ENCODE results near the gene CPED1. TPM values are rescaled to one million over a fixed set of nuclear protein-coding genes. Genes with fewer than 3 reads are reported as not detected.

The CPED1 gene
- total RNA-seq, 1 experiment from 2014 or later, result 0.13 TPM

GRCh38 chr7:121037957-121038716, 49.6 kb downstream of the CPED1 start:
- no peak overlapping the region for H3K18ac ChIP-seq (ENCODE audit: insufficient read length, low read depth, low read length)

More at GRCh38 chr7:121037957-121038716, 49.6 kb downstream of the CPED1 start:
- H3K27me3 Mint-ChIP-seq (ENCODE audit: low read depth), result no peaks in the 10 kb centered on the region
- H3K79me2 ChIP-seq (ENCODE audit: insufficient read depth, low read length), result no peaks in the 10 kb centered on the region
- H3K56ac ChIP-seq (ENCODE audit: insufficient read length, low read depth, low read length), result no peak overlapping the region
- no peak overlapping the region for H4K5ac ChIP-seq (ENCODE audit: insufficient read length, low read depth, low read length)
- no peaks in the 10 kb centered on the region for H3K36me3 Mint-ChIP-seq (ENCODE audit: insufficient read depth in 1 of 3, low read depth in 3 of 3)
- no peaks in the 10 kb centered on the region for H3K79me1 ChIP-seq (ENCODE audit: insufficient read depth, low read depth, low read length, poor library complexity, severe bottlenecking)
- H3K14ac ChIP-seq (ENCODE audit: insufficient read depth, low read length), result no peak overlapping the region
- no peak overlapping the region for H3K23ac ChIP-seq (ENCODE audit: insufficient read length, low read depth, low read length)
- no peak overlapping the region; a peak in 1 of 7 replicates for H3K27ac Mint-ChIP-seq
- H3K4me2 ChIP-seq (ENCODE audit: insufficient read depth, insufficient read length, low read length), result no peak overlapping the region
- no peaks in the 10 kb centered on the region for H3K27me3 ChIP-seq (ENCODE audit: insufficient read depth, low read length)
- no peaks in the 10 kb centered on the region for H3K9me3 ChIP-seq (ENCODE audit: control insufficient read depth, low read depth, low read length)
- no peaks in the 10 kb centered on the region for H3K9me3 Mint-ChIP-seq
- H3K9ac ChIP-seq (ENCODE audit: extremely low read depth, insufficient read length, low read length), result no peak overlapping the region
- no peak overlapping the region for H2AK5ac ChIP-seq (ENCODE audit: insufficient read length, low read length)
- DNase-seq, result no peak
- H3K4me3 Mint-ChIP-seq, result no peak overlapping the region
- H4K91ac ChIP-seq (ENCODE audit: insufficient read length, low read depth, low read length), result no peak overlapping the region
- H2AFZ ChIP-seq (ENCODE audit: low read length), result no peak overlapping the region
- no peaks in the 10 kb centered on the region for H3K4me1 ChIP-seq (ENCODE audit: insufficient read depth, low read length)
- H2BK5ac ChIP-seq (ENCODE audit: insufficient read length, low read length), result no peak overlapping the region
- H2BK20ac ChIP-seq (ENCODE audit: low read depth, low read length, poor library complexity, severe bottlenecking), result no peak overlapping the region
- no peak overlapping the region for H3K27ac ChIP-seq (ENCODE audit: insufficient read length, low read depth, low read length)
- H3K23me2 ChIP-seq (ENCODE audit: insufficient read length, low read depth, low read length, poor library complexity, severe bottlenecking), result no peaks in the 10 kb centered on the region
- H4K8ac ChIP-seq (replicated peaks; ENCODE audit: insufficient read length, low read depth, low read length), result no peak overlapping the region
- H3K4ac ChIP-seq (ENCODE audit: low read depth, low read length), result no peak overlapping the region
- H3K4me1 Mint-ChIP-seq, result no peaks in the 10 kb centered on the region
- H3T11ph ChIP-seq (ENCODE audit: low read length), result no peak overlapping the region
- no peak overlapping the region for H2BK15ac ChIP-seq (ENCODE audit: low read depth, low read length)
- no peak overlapping the region for H2BK12ac ChIP-seq (ENCODE audit: insufficient read length, low read depth, low read length)
- WGBS (ENCODE audit: extremely low coverage, insufficient read length, low lambda C conversion rate), result no CpG with 5 or more reads among the region's 4 CpGs
- no peak overlapping the region for H2BK120ac ChIP-seq (ENCODE audit: low read depth, low read length, poor library complexity, severe bottlenecking)
- no peaks in the 10 kb centered on the region for H4K20me1 ChIP-seq (ENCODE audit: control insufficient read depth, insufficient read depth, insufficient read length)
- no peak for TF ChIP-seq CTCF (conservative IDR thresholded peaks at IDR 0.05)

Data from H9 (cell line).